SK-N-SH (cell line): ENCODE results near the gene MACROD2. TPM values are rescaled to one million over a fixed set of nuclear protein-coding genes. Genes with fewer than 3 reads are reported as not detected.

Source experiments
- CTCF ChIA-PET: fragments of 300-600, 350-600 bp; formaldehyde crosslinking; extraction: SDS; loops from one replicate; lab custom pipeline; 2021; lab: Yijun Ruan, JAX
- POLR2A ChIA-PET: fragments of 350-600 bp; sonication (Branson Sonifier 250); formaldehyde crosslinking; extraction: SDS; loops from one replicate; lab custom pipeline; 2020; ENCODE audit warnings: antibody characterized with exemption, inconsistent platforms; lab: Yijun Ruan, JAX
- DNase-seq: peaks from one replicate; pipeline ENCODE4 v3.0.0; 2012
- H2AFZ ChIP-seq: fragments of 200-600 bp; sonication (generic); 2 replicates; pipeline ENCODE4 v1.8.1; 2016; ENCODE audit warnings: antibody characterized with exemption, mild to moderate bottlenecking, low read depth
- H3F3A ChIP-seq: fragments of 200-600 bp; sonication (generic); replicated peaks from 2 replicates; pipeline ENCODE3; 2016; ENCODE audit warnings: antibody characterized with exemption, mild to moderate bottlenecking; ENCODE audit not compliant: insufficient read depth
- H3K27ac ChIP-seq, 2 experiments: fragments of 200-500 bp in 1 of 2; fragments of 200-600 bp in 1 of 2; sonication (Bioruptor generic) in 1 of 2; sonication (generic), shearing (Covaris generic) in 1 of 2; 2 replicates each; pipeline versions ENCODE4 v1.5.1 to v1.6.1; 2014 to 2016; ENCODE audit warnings: low read depth in 2 of 2, inconsistent platforms in 1 of 2, low read length in 1 of 2, mild to moderate bottlenecking in 1 of 2, mixed read lengths in 1 of 2
- H3K27me3 ChIP-seq: fragments of 200-600 bp; sonication (generic), shearing (Covaris generic); 2 replicates; pipeline ENCODE4 v1.6.1; 2016; ENCODE audit warnings: mixed run types; ENCODE audit not compliant: insufficient read depth
- H3K36me3 ChIP-seq, 2 experiments: fragments of 200-500 bp in 1 of 2; fragments of 200-600 bp in 1 of 2; sonication (Bioruptor generic) in 1 of 2; sonication (generic) in 1 of 2; replicated peaks in 1 of 2; 2 replicates each; pipeline versions ENCODE3 to v1.5.1; 2014 to 2016; ENCODE audit warnings: low read length in 1 of 2, mild to moderate bottlenecking in 1 of 2; ENCODE audit not compliant: insufficient read depth in 2 of 2, control insufficient read depth in 1 of 2
- H3K4me1 ChIP-seq, 2 experiments: fragments of 200-500 bp in 1 of 2; fragments of 200-600 bp in 1 of 2; sonication (Bioruptor generic) in 1 of 2; sonication (generic), shearing (Covaris generic) in 1 of 2; 2 replicates each; pipeline versions ENCODE4 v1.5.1 to v1.6.1; 2014 to 2016; ENCODE audit warnings: low read depth in 1 of 2, low read length in 1 of 2, mixed run types in 1 of 2; ENCODE audit not compliant: insufficient read depth in 2 of 2, control insufficient read depth in 1 of 2
- H3K4me2 ChIP-seq: fragments of 200-600 bp; sonication (generic), shearing (Covaris generic); 2 replicates; pipeline ENCODE4 v1.6.1; 2017; ENCODE audit warnings: mixed run types
- H3K4me3 ChIP-seq, 2 experiments: fragments of 200-500 bp in 1 of 2; fragments of 200-600 bp in 1 of 2; sonication (Bioruptor generic) in 1 of 2; sonication (generic), shearing (Covaris generic) in 1 of 2; 2 replicates each; pipeline versions ENCODE4 v1.5.1 to v1.8.1; 2014 to 2016; ENCODE audit warnings: low read depth in 2 of 2, inconsistent platforms in 1 of 2, low read length in 1 of 2, mild to moderate bottlenecking in 1 of 2, mixed read lengths in 1 of 2, moderate library complexity in 1 of 2
- H3K79me2 ChIP-seq: fragments of 200-600 bp; sonication (generic); 2 replicates; pipeline ENCODE4 v1.8.1; 2017; ENCODE audit warnings: mild to moderate bottlenecking; ENCODE audit not compliant: insufficient read depth
- H3K9ac ChIP-seq: fragments of 200-600 bp; sonication (generic); 2 replicates; pipeline ENCODE4 v1.6.1; 2017; ENCODE audit warnings: mixed run types
- H3K9me2 ChIP-seq: fragments of 200-600 bp; sonication (generic); 2 replicates; pipeline ENCODE4 v1.6.1; 2017; ENCODE audit warnings: mixed run types
- H3K9me3 ChIP-seq: fragments of 200-600 bp; sonication (generic); 2 replicates; pipeline ENCODE4 v1.6.1; 2017; ENCODE audit warnings: mixed run types, mild to moderate bottlenecking, moderate library complexity
- H4K20me1 ChIP-seq: fragments of 200-600 bp; sonication (generic); 2 replicates; pipeline ENCODE4 v1.6.1; 2017; ENCODE audit warnings: mild to moderate bottlenecking, mixed run types; ENCODE audit not compliant: insufficient read depth
- CHD2 ChIP-seq: fragments of 150-350 bp; IDR thresholded peaks from 2 replicates; pipeline ENCODE4 v1.6.1; 2018; ENCODE audit warnings: low read length; ENCODE audit not compliant: partially characterized antibody
- EZH2phosphoT487 ChIP-seq: fragments of 200-600 bp; sonication (generic); IDR thresholded peaks from 2 replicates; pipeline ENCODE4 v1.6.1; 2017; ENCODE audit warnings: low read depth, mixed run types, mild to moderate bottlenecking, antibody characterized with exemption, moderate library complexity, borderline replicate concordance
- FOSL2 ChIP-seq: IDR thresholded peaks from 2 replicates; pipeline ENCODE4 v1.4.0; 2012; ENCODE audit warnings: low read depth, mild to moderate bottlenecking, moderate library complexity, borderline replicate concordance
- FOXM1 ChIP-seq: IDR thresholded peaks from 2 replicates; pipeline ENCODE4 v1.4.0; 2012; ENCODE audit warnings: low read depth, mild to moderate bottlenecking
- MEF2A ChIP-seq: IDR thresholded peaks from 2 replicates; pipeline ENCODE4 v1.4.0; 2012; ENCODE audit warnings: low read depth, borderline replicate concordance
- NFIC ChIP-seq: IDR thresholded peaks from 2 replicates; pipeline ENCODE4 v1.4.0; 2012; ENCODE audit warnings: borderline replicate concordance
- POLR2AphosphoS5 ChIP-seq: IDR thresholded peaks from 2 replicates; pipeline ENCODE4 v1.6.1; 2012; ENCODE audit warnings: low read depth, low read length
- RFX5 ChIP-seq: IDR thresholded peaks from 2 replicates; pipeline ENCODE4 v1.6.1; 2012; ENCODE audit warnings: mild to moderate bottlenecking, improper control_type of control experiment, low read length
- SIN3A ChIP-seq: IDR thresholded peaks from 2 replicates; pipeline ENCODE4 v1.6.1; 2012; ENCODE audit warnings: low read depth, mild to moderate bottlenecking, low read length, moderate library complexity, borderline replicate concordance
- SMC3 ChIP-seq: IDR thresholded peaks from 2 replicates; pipeline ENCODE4 v1.6.1; 2012; ENCODE audit warnings: low read depth, low read length, improper control_type of control experiment
- TAF1 ChIP-seq: IDR thresholded peaks from 2 replicates; pipeline ENCODE4 v1.6.1; 2012; ENCODE audit warnings: low read depth, mild to moderate bottlenecking, low read length, moderate library complexity, borderline replicate concordance
- YY1 ChIP-seq: IDR thresholded peaks from 2 replicates; pipeline ENCODE4 v1.4.0; 2012; ENCODE audit warnings: low read depth, mild to moderate bottlenecking
- WGBS: methylation state at CpG from one replicate; pipeline ENCODE4 v1.1.6; 2017; ENCODE audit warnings: low lambda C conversion rate; 5-methylcytosine and 5-hydroxymethylcytosine counted together
- polyA plus RNA-seq, 3 experiments: library from polyadenylated mRNA; depleted of rRNA; stranded (reverse); fragments of >200 nt; gene quantifications; 2 replicates each; pipeline ENCODE4 v1.2.3, GENCODE V29; 2012
- TF ChIP-seq, protein P1 (sequence below): fragments of 150-350 bp; IDR thresholded peaks from 2 replicates; pipeline ENCODE4 v1.6.1; 2017; ENCODE audit warnings: antibody characterized with exemption, low read length, low read depth, borderline replicate concordance
- TF ChIP-seq, protein P2 (sequence below): fragments of 150-350 bp; IDR thresholded peaks from 2 replicates; pipeline ENCODE4 v1.6.1; 2016; ENCODE audit warnings: mild to moderate bottlenecking, low read depth, low read length
- TF ChIP-seq, protein P3 (sequence below): IDR thresholded peaks from 2 replicates; pipeline ENCODE4 v1.4.0; 2012; ENCODE audit warnings: low read depth, borderline replicate concordance
- TF ChIP-seq, protein P4 (sequence below): fragments of 200-600 bp; sonication (generic); IDR thresholded peaks from 2 replicates; pipeline ENCODE4 v1.6.1; 2017; ENCODE audit warnings: antibody characterized with exemption, mild to moderate bottlenecking, moderate library complexity

Gene MACROD2
- polyA plus RNA-seq, 1 of the 3 experiments (the other 2 are of a cell fraction) = 0.33 TPM

DNA sequence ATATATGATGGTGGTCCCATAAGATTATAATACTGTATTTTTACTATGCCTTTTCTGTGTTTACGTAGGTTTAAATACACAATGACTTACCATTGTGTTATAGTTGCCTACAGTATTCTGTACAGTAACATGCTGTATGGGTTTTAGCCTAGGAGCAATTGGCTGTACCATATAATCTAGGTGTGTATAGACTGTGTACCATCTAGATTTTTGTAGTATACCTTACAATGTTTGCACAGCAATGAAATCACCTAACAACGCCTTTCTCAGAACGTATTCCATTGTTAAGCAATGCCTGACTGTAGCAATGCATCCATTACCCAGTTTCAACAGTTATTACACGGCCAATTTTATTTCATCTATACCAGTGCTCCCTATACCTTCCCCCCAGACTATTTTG lies 10.7 kb downstream of the MACROD2 start (continued):
- TF ChIP-seq, protein P1, sequence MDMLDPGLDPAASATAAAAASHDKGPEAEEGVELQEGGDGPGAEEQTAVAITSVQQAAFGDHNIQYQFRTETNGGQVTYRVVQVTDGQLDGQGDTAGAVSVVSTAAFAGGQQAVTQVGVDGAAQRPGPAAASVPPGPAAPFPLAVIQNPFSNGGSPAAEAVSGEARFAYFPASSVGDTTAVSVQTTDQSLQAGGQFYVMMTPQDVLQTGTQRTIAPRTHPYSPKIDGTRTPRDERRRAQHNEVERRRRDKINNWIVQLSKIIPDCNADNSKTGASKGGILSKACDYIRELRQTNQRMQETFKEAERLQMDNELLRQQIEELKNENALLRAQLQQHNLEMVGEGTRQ = no peak
- TF ChIP-seq, protein P2, sequence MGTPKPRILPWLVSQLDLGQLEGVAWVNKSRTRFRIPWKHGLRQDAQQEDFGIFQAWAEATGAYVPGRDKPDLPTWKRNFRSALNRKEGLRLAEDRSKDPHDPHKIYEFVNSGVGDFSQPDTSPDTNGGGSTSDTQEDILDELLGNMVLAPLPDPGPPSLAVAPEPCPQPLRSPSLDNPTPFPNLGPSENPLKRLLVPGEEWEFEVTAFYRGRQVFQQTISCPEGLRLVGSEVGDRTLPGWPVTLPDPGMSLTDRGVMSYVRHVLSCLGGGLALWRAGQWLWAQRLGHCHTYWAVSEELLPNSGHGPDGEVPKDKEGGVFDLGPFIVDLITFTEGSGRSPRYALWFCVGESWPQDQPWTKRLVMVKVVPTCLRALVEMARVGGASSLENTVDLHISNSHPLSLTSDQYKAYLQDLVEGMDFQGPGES = no peak
- TF ChIP-seq RFX5 (no peak), POLR2AphosphoS5 (no peak), SMC3 (no peak), FOXM1 (no peak), FOSL2 (no peak), TAF1 (no peak)

DNA sequence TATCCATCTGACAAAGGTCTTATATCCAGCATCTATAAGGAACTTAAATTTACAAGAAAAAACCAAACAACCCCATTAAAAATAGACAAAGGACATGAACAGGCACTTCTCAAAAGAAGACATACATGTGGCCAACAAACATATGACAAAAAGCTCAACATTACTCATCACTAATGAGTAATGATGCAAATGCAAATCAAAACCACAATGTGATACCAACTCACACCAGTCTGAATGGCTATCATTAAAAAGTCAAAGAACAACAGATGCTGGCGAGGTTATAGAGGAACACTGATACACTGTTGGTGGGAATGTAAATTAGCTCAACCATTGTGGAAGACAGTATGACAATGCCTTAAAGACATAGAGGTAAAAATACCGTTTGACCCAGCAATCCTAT lies 13.9 kb downstream of the MACROD2 start:
- H3K4me2 ChIP-seq = no peak overlapping the region
- H3K27me3 ChIP-seq = no peaks in the 10 kb centered on the region
- H3F3A ChIP-seq = no peaks in the 10 kb centered on the region
- H3K9me2 ChIP-seq = no peaks in the 10 kb centered on the region
- TF ChIP-seq MEF2A = no peak
- TF ChIP-seq SIN3A = no peak
- TF ChIP-seq, protein P3, sequence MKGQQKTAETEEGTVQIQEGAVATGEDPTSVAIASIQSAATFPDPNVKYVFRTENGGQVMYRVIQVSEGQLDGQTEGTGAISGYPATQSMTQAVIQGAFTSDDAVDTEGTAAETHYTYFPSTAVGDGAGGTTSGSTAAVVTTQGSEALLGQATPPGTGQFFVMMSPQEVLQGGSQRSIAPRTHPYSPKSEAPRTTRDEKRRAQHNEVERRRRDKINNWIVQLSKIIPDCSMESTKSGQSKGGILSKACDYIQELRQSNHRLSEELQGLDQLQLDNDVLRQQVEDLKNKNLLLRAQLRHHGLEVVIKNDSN = no peak
- TF ChIP-seq YY1 = no peak
- TF ChIP-seq, protein P4, sequence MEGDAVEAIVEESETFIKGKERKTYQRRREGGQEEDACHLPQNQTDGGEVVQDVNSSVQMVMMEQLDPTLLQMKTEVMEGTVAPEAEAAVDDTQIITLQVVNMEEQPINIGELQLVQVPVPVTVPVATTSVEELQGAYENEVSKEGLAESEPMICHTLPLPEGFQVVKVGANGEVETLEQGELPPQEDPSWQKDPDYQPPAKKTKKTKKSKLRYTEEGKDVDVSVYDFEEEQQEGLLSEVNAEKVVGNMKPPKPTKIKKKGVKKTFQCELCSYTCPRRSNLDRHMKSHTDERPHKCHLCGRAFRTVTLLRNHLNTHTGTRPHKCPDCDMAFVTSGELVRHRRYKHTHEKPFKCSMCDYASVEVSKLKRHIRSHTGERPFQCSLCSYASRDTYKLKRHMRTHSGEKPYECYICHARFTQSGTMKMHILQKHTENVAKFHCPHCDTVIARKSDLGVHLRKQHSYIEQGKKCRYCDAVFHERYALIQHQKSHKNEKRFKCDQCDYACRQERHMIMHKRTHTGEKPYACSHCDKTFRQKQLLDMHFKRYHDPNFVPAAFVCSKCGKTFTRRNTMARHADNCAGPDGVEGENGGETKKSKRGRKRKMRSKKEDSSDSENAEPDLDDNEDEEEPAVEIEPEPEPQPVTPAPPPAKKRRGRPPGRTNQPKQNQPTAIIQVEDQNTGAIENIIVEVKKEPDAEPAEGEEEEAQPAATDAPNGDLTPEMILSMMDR = no peak
- TF ChIP-seq NFIC = no peak
- TF ChIP-seq CHD2 = no peak
- TF ChIP-seq FOXM1 = no peak
- no peak for TF ChIP-seq EZH2phosphoT487
- H2AFZ ChIP-seq = no peak overlapping the region
- H4K20me1 ChIP-seq = no peaks in the 10 kb centered on the region
- no peaks in the 10 kb centered on the region for H3K79me2 ChIP-seq
- no peaks in the 10 kb centered on the region for H3K4me1 ChIP-seq
- ChIA-PET CTCF (interaction anchor here (1.3 kb wide), 1 partner anchor 14 kb away, joined by 3 read pairs; the partner anchor contains the start of gene MACROD2), POLR2A (no interaction called here)
- H3K9ac ChIP-seq = no peak overlapping the region
- WGBS = 49% methylated on average over 2 of the region's 2 CpGs
- H3K27ac ChIP-seq = no peak overlapping the region
- H3K4me3 ChIP-seq = no peak overlapping the region
- H3K9me3 ChIP-seq = no peaks in the 10 kb centered on the region
- no peak for DNase-seq
- H3K36me3 ChIP-seq = no peaks in the 10 kb centered on the region
